ENCODE results near the gene OLFML2B.

OLFML2B gene

GRCh38 chr1:161943737-161944136, 79.9 kb downstream of the OLFML2B start:
- no peak for DNase-seq

GRCh38 chr1:161941726-161942436, 81.8 kb downstream of the OLFML2B start:
- DNase-seq: no peak

DNA sequence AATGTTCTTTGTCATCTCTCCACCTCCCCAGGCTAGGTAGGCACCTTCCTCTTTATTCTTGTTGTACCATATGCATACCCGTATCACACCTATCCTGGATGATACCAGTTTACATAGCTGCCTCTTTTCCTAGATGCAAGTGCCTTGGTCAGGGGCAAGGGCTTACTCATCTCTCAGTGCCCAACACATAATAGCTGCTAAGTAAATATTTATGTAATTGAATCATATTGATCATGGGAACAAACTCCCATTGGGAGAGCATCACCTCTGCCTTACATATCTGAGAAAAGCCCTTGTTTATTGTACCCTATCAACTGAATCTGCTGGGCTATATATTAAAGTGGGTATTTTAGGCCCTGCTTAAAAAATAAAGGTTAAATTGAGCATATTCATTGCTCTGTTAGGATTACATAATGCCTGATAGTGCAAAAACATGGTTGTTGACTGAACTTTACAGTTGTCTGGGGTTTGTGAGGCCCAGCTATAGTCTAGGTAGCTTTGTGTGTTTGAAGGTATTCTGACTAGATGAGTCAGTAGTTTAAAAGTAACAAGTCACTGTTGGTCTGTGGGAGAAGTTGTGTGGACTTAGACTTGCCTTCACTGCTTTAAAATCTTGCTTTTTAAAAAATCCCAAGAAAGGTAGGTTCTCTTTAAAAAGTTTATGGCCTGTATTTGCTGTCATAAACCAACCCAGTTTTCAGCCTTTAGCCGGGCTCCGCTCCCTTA, 82.6 kb downstream of the OLFML2B start:
- DNase-seq: no peak

DNA sequence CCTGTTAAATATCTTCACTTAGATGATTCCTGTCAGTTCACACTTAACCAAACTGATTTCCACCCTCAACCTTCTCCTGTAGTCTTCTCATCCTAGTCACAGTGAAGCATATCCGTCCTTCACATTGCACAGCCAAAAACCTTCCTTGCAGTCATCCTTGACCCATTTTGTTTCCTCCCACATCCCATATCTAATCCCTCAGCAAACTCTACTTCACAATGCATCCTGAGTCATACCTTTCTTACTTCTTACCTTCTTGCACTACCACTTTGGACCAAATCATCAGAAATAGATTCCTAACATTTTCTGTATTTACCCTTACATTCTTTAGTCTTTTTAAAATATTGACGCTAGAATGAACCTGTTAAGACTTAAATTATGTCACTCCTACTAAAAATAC, 86.9 kb downstream of the OLFML2B start:
- no peak for DNase-seq

- no peak for DNase-seq
Observed at GRCh38 chr1:161935264-161935663, 88.4 kb downstream of the OLFML2B start.

DNA sequence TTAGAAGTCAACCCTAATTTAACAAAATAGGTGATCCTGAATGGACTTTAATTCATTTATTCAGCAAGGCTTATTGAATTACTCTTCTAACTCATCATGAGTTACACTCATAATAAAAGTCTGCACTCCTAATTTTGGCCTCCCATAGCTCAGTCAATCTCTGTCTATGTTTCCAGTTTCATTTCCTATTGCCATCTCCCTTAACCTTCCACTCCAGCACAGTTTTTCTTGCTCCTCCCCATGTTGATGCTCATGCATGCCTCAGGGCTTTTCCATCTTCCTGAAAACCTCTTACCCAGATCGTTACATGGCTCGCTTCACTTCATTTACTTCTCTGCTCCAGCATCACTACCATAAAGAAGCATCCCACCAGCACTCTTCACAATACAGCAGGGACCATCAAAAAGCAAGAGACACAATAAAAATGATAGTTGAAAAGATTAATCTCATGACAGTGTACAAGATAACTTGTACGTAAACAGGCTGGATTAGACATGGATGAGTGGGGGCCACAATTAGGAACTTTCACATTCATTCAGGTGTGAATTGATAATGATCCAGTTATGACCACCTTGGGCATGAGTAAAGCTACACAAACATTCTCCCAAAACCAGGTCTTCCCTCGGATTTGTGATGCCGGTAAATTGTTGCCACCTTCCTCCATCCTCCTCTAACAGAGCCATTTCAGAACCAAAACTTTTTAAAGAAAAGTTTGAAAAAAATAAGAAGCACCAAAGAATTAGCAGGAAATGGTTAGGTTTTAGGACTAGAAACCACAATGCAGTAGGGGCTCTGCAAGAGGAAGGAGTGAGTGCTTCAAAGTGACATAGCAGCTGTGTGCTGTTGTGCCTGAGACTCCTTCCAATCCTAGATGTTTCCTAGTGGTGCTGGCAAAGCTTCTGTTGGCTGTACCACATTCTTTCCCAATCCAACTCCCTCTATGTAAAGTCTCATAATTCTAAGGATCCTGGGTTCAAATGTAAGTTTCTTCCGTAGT, 89.8 kb downstream of the OLFML2B start:
- DNase-seq: no peak

All from inflammatory macrophage (primary cell).